Brain microvascular endothelial cell (primary cell): ENCODE results near the gene SSNA1.

Experiments
- DNase-seq: peaks from one replicate; pipeline ENCODE4 v3.0.0-alpha.2; 2020
- H3K27ac ChIP-seq: fragments of 250-450 bp; sonication (Bioruptor Pico); 2 replicates; pipeline ENCODE4 v1.5.1; 2020; ENCODE audit warnings: mild to moderate bottlenecking, moderate library complexity
- H3K27me3 ChIP-seq: fragments of 250-450 bp; sonication (Bioruptor Pico); replicated peaks from 2 replicates; pipeline ENCODE4 v1.5.1; 2020; ENCODE audit warnings: mild to moderate bottlenecking
- H3K36me3 ChIP-seq: fragments of 250-450 bp; sonication (Bioruptor Pico); replicated peaks from 2 replicates; pipeline ENCODE4 v1.5.1; 2020; ENCODE audit warnings: mild to moderate bottlenecking
- H3K4me3 ChIP-seq: 2 replicates; pipeline ENCODE4 v1.5.1; 2011; ENCODE audit warnings: low read depth, mild to moderate bottlenecking, control low read depth, low read length, moderate library complexity
- in situ Hi-C: cut with HindIII; loops from 2 replicates; pipeline ENCODE4 v1.10.0; 2017; ENCODE audit warnings: low sequenced_read_pairs, low pct_ligation_motif_present
- TF ChIP-seq, protein P1 (sequence below): IDR thresholded peaks from 2 replicates; pipeline ENCODE4 v1.5.1; 2011; ENCODE audit warnings: low read depth, mild to moderate bottlenecking, moderate library complexity, low read length, control low read depth, inconsistent platforms; ENCODE audit errors: missing control alignments

The SSNA1 gene

DNA sequence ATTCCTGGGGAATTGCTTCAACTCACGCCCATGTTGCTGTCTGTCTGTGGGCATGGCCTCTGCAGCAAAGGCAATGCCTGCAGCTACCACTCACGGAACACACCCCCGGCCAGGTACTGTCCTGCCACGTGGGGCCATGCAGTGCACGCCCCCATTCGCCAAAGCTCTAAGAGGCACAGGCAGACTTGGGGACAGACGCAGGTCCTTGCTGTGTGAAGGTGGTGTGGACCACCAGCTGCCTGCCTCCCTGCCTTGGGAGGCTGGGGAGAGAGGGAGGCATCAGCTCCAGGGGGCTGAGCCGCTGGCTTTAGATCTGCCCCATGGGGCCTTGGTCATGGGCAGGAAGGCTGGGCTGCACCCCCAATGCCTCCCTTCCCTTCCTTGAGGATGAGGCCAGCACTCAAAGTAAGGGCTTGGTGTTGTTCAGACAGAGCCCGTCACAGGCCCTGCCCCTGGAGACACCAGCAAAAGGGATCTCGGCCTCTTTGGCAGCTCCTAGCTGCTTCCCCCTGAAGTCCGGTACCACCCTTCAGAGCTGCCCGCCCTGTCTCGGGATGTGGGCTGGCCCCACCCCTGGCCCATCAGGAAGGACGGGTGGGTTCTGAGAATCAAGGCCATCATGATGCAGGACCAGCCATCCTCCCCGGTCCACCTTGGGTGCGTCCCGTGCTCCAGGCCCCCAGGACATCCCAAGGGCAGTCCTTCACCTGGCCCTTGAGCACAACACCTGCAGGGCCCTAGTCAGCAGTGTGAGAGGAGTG is 47.2 kb upstream of the SSNA1 start:
- H3K27ac ChIP-seq = no peak overlapping the region
- no peaks in the 10 kb centered on the region for H3K36me3 ChIP-seq
- TF ChIP-seq, protein P1, sequence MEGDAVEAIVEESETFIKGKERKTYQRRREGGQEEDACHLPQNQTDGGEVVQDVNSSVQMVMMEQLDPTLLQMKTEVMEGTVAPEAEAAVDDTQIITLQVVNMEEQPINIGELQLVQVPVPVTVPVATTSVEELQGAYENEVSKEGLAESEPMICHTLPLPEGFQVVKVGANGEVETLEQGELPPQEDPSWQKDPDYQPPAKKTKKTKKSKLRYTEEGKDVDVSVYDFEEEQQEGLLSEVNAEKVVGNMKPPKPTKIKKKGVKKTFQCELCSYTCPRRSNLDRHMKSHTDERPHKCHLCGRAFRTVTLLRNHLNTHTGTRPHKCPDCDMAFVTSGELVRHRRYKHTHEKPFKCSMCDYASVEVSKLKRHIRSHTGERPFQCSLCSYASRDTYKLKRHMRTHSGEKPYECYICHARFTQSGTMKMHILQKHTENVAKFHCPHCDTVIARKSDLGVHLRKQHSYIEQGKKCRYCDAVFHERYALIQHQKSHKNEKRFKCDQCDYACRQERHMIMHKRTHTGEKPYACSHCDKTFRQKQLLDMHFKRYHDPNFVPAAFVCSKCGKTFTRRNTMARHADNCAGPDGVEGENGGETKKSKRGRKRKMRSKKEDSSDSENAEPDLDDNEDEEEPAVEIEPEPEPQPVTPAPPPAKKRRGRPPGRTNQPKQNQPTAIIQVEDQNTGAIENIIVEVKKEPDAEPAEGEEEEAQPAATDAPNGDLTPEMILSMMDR = no peak
- no peak for DNase-seq
- peaks cover 45% of the 10 kb centered on the region for H3K27me3 ChIP-seq
- in situ Hi-C loops = no loop called here
- no peak overlapping the region for H3K4me3 ChIP-seq

DNA sequence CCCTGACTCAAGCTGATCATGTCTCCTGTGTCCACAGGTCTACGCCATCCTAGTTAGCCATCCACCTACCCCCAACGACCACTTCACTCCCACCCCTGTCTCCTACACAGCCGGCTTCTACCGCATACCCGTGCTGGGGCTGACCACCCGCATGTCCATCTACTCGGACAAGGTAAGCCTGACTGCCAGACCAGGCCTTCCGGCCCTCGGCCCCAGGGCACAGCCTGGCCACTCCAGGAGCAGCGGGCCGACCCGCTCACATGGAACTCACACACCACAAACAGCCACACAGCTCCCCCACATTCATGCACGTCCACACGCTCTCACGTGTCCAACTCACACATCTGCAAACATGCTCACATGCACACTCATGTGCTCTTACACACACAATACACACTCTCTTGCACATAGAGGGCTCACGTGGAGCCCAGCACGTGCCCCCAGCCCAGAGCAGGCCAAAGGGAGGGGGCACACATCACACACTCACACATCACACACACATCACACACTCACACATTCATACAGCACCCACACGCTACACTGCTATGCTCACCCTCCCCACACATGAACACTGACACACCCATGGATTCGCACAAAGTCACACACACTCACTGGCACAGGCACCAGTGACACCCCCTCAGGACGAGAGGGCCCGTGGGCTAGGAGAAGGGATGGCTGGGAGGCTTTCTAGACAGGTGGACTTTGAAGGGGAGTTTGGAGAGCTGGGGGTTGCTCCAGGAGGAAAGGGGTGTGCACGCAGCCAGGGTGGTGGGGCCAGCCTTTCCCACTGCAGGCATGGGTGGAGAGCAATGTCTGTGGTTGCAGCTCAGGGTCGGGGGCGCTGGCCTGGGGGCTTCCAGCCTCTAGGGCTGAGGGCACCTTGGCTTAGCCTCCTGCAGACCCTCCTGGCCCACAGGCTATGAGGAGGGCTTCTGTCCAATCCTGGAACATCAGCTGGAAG is 46.2 kb upstream of the SSNA1 start:
- Histone ChIP-seq H3K27ac (no peak overlapping the region), H3K27me3 (peaks cover 42% of the 10 kb centered on the region), H3K4me3 (no peak overlapping the region), H3K36me3 (no peaks in the 10 kb centered on the region)
- in situ Hi-C loops = no loop called here
- TF ChIP-seq, protein P1 = no peak
- DNase-seq = no peak

DNA sequence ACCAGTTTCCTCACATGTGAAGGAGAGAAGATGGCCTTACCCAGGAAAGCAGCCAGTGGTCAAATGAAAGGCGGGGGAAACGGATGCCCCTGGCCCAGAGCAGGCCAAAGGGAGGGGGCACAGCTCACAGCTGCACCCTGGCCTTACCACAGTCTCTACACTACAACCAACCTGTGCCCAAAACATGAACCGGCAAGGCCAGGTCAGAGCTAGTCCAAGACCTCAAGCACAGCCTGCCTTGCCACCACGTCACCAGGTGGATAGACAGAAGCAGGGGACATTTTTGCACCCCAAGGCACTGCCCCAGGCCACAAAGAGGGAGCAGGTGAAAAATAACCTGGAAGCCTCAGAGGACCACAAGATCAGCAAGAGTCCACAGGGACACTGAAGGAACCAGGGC is 45.0 kb upstream of the SSNA1 start:
- Histone ChIP-seq H3K36me3 (no peaks in the 10 kb centered on the region), H3K27me3 (peaks cover 30% of the 10 kb centered on the region), H3K27ac (no peak overlapping the region), H3K4me3 (no peak overlapping the region)
- DNase-seq = no peak
- TF ChIP-seq, protein P1 = no peak
- in situ Hi-C loops = no loop called here

DNA sequence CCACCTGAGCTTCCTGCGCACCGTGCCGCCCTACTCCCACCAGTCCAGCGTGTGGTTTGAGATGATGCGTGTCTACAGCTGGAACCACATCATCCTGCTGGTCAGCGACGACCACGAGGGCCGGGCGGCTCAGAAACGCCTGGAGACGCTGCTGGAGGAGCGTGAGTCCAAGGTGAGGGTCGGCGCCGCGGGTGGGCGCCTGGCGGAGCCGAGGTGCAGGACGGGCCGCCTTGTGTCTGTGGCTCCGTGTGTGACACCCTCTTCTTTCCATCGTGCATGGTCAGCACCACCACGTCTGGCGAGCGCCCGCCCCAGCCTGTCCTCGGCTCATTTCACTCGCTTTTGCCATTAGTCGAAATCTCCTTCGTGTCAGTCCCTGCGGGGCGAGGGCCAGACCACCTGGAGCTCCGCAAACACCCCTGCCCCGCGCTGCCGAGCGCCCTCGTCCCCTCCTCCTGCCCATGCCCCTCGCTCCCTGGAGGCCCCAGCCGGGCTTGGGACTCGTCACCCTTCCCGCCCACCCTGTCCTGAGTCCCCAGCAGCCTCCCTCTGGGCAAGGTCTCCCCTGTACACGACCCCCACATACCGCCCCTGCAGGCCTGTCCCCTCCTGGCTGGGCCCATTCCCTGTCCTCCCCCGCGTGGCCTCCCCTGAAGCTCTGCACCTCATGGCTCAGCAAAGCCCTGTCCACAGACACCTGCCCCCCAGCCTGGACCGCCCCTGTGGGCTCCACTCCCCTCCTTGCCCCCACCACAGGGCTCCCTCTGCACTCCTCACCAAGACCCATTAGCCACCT is 42.5 kb upstream of the SSNA1 start:
- in situ Hi-C loops = no loop called here
- DNase-seq = no peak
- Histone ChIP-seq H3K27me3 (peaks cover 6% of the 10 kb centered on the region), H3K27ac (no peak overlapping the region), H3K4me3 (no peak overlapping the region), H3K36me3 (no peaks in the 10 kb centered on the region)
- TF ChIP-seq, protein P1 = no peak

DNA sequence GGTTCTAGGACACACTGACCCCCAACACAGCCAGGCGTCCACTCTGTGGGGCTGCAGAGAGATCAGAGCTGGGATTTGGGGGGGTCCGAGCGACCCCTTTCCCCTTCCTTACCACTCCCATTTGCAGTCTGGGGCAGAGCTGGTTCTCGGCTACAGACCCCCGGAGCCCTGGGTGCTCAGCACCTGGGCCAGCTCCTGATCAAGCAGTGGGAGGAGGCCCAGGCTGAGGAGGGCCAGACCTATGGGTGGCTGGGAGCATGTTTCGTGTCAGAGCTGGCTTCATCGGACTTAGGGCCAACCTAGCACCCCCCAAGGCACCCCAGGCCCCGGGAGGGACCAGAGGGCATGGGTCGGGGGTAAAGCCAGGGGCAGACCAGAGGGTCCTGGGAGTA is 42.0 kb upstream of the SSNA1 start:
- no peak for DNase-seq
- Histone ChIP-seq H3K27ac (no peak overlapping the region), H3K27me3 (no peaks in the 10 kb centered on the region), H3K36me3 (no peaks in the 10 kb centered on the region), H3K4me3 (no peak overlapping the region)
- TF ChIP-seq, protein P1 = no peak
- in situ Hi-C loops = no loop called here
